ENCODE data around the gene GRM7.

Gene GRM7

DNA sequence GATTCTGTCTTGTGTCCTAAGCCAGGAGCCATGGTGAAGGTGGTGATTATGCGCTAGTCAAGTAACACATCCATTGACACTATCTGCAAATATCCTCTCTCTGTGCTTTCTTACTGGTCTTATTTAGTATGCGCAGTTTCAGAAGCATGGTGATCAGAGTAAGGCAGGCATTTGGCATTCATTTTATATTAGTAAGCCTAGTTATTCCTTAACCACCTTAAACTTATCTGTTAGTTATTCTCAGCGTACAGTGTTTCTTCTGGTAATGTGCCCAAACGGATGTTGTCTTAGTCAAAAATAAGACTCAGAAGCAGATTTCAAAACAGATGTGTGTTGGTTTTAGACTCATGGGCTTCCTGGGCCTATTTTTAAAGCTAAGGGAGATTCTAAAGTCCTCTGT is 329.2 kb downstream of the GRM7 start:
- peaks cover 0 to 2% of the 10 kb centered on the region in 2 experiments for H3K4me1 ChIP-seq (ENCODE audit: control insufficient read depth in 1 of 2, insufficient read depth in 2 of 2, low read length in 2 of 2)
- no peak for DNase-seq
- no peak overlapping the region for H3K23ac ChIP-seq (ENCODE audit: low read length)
- H4K12ac ChIP-seq (ENCODE audit: low read depth, low read length): no peak overlapping the region
- H3K79me1 ChIP-seq (ENCODE audit: low read length): no peaks in the 10 kb centered on the region
- no peak overlapping the region for H3K4me3 ChIP-seq (ENCODE audit: low read depth, low read length)
- no peak overlapping the region for H3K9ac ChIP-seq (ENCODE audit: low read length)
- no peak overlapping the region for H3K27ac ChIP-seq (ENCODE audit: low read depth, low read length)
- H2BK120ac ChIP-seq (ENCODE audit: insufficient read depth, low read length, poor library complexity): no peak overlapping the region
- H3K18ac ChIP-seq (ENCODE audit: low read length): no peak overlapping the region
- WGBS (ENCODE audit: extremely low coverage, insufficient coverage, insufficient read length): no CpG with 5 or more reads among the region's 4 CpGs
- H3K4ac ChIP-seq (ENCODE audit: low read depth, low read length): no peak overlapping the region
- no peak overlapping the region for H2BK12ac ChIP-seq (ENCODE audit: low read length)
- no peaks in the 10 kb centered on the region for H3K36me3 ChIP-seq (ENCODE audit: control insufficient read depth in 1 of 2, insufficient read depth in 2 of 2, low read length in 2 of 2)
- no peak overlapping the region for H2AFZ ChIP-seq (ENCODE audit: insufficient read depth, low read length, poor library complexity)
- H3K14ac ChIP-seq (ENCODE audit: low read length): no peak overlapping the region
- no peaks in the 10 kb centered on the region for H3K27me3 ChIP-seq (ENCODE audit: insufficient read depth, low read length)
- no peaks in the 10 kb centered on the region for H3K79me2 ChIP-seq (ENCODE audit: control insufficient read depth, insufficient read depth, low read length, poor library complexity)
- no peak overlapping the region for H2AK5ac ChIP-seq (ENCODE audit: low read length)
- H3K4me2 ChIP-seq (ENCODE audit: low read length): no peak overlapping the region
- no peak overlapping the region for H2BK5ac ChIP-seq (ENCODE audit: low read depth, low read length, poor library complexity)
- H4K91ac ChIP-seq (ENCODE audit: low read depth, low read length): no peak overlapping the region
- H3K9me3 ChIP-seq (ENCODE audit: insufficient read depth, low read depth, low read length): no peaks in the 10 kb centered on the region
- H4K8ac ChIP-seq (ENCODE audit: low read depth, low read length): no peak overlapping the region

DNA sequence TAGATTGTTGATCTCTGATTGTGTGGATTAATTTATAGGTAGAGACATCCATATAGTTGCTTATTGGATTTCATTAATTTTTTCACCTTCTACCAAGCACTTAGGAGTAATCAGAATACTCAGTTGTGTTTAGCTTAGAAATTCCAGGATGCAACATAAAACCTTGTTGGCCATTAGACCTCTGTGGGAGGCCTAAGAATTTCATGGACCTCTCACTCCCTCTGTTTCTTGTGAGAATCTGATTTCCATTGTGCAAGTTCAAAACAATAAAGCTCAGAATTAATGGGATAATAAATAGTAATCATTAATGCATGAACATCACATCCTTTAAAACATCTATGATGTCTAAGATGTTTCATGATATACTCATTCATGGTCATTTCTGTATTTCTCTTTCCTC is 332.4 kb downstream of the GRM7 start:
- Histone ChIP-seq H2AFZ (ENCODE audit: insufficient read depth, low read length, poor library complexity) (no peak overlapping the region), H3K79me1 (ENCODE audit: low read length) (no peaks in the 10 kb centered on the region), H4K8ac (ENCODE audit: low read depth, low read length) (no peak overlapping the region), H3K14ac (ENCODE audit: low read length) (no peak overlapping the region), H3K9ac (ENCODE audit: low read length) (no peak overlapping the region), H2BK120ac (ENCODE audit: insufficient read depth, low read length, poor library complexity) (no peak overlapping the region), H2BK5ac (ENCODE audit: low read depth, low read length, poor library complexity) (no peak overlapping the region), H3K18ac (ENCODE audit: low read length) (no peak overlapping the region), H3K27me3 (ENCODE audit: insufficient read depth, low read length) (no peaks in the 10 kb centered on the region), H2BK12ac (ENCODE audit: low read length) (no peak overlapping the region), H2AK5ac (ENCODE audit: low read length) (no peak overlapping the region), H4K12ac (ENCODE audit: low read depth, low read length) (no peak overlapping the region), H3K4me1 (ENCODE audit: control insufficient read depth in 1 of 2, insufficient read depth in 2 of 2, low read length in 2 of 2) (peaks cover 0 to 2% of the 10 kb centered on the region in 2 experiments), H3K23ac (ENCODE audit: low read length) (no peak overlapping the region), H3K4me3 (ENCODE audit: low read depth, low read length) (no peak overlapping the region), H3K4ac (ENCODE audit: low read depth, low read length) (no peak overlapping the region), H3K79me2 (ENCODE audit: control insufficient read depth, insufficient read depth, low read length, poor library complexity) (no peaks in the 10 kb centered on the region), H3K9me3 (ENCODE audit: insufficient read depth, low read depth, low read length) (no peaks in the 10 kb centered on the region), H4K91ac (ENCODE audit: low read depth, low read length) (no peak overlapping the region), H3K27ac (ENCODE audit: low read depth, low read length) (no peak overlapping the region), H3K4me2 (ENCODE audit: low read length) (no peak overlapping the region), H3K36me3 (ENCODE audit: control insufficient read depth in 1 of 2, insufficient read depth in 2 of 2, low read length in 2 of 2) (no peaks in the 10 kb centered on the region)
- no peak for DNase-seq

DNA sequence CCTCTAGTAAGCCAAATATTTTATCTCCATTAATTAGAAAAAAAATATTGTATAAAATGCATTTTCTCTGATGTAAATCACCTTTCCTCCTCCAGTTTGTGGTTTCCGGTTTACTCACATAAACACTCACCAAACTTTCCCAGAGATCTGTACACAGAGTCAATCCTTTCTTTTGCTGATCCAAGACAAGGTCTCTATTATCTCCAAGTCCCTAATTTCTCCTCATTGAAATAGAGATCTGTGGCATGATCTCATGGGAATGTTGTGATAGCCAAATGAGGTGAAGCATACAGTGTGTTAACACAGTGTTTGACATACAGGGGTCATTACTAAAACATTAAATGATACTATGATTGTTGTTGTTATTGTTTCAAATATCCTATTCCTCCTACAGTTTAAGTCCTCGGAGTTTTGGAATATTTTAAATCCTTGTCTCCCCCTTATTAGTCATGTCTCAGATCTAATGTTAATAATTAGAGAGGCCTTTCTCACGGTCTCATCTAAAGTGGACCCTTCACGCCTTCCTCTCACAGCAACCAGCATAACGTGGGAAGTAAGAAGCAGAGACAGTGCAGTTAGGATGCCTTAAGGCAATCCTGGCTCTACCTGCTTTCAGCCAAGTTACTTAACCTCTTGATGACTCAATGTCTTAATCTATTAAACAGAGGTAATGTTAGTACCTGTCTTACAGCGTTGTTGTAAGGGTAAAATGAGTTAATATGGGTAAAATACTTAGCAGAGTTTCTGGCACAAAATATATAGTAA is 333.3 kb downstream of the GRM7 start:
- H3K23ac ChIP-seq (ENCODE audit: low read length): no peak overlapping the region
- no peak overlapping the region for H2BK5ac ChIP-seq (ENCODE audit: low read depth, low read length, poor library complexity)
- H3K4me3 ChIP-seq (ENCODE audit: low read depth, low read length): no peak overlapping the region
- H3K79me2 ChIP-seq (ENCODE audit: control insufficient read depth, insufficient read depth, low read length, poor library complexity): no peaks in the 10 kb centered on the region
- H3K79me1 ChIP-seq (ENCODE audit: low read length): no peaks in the 10 kb centered on the region
- H3K14ac ChIP-seq (ENCODE audit: low read length): no peak overlapping the region
- no peak overlapping the region for H4K91ac ChIP-seq (ENCODE audit: low read depth, low read length)
- no CpG with 5 or more reads among the region's 6 CpGs for WGBS (ENCODE audit: extremely low coverage, insufficient coverage, insufficient read length)
- H3K36me3 ChIP-seq (ENCODE audit: control insufficient read depth in 1 of 2, insufficient read depth in 2 of 2, low read length in 2 of 2): no peaks in the 10 kb centered on the region
- H3K9ac ChIP-seq (ENCODE audit: low read length): no peak overlapping the region
- H4K12ac ChIP-seq (ENCODE audit: low read depth, low read length): no peak overlapping the region
- H2BK120ac ChIP-seq (ENCODE audit: insufficient read depth, low read length, poor library complexity): no peak overlapping the region
- peak in 1 of 2 donors; percentile 18 for DNase-seq
- no peaks in the 10 kb centered on the region for H3K4me1 ChIP-seq (ENCODE audit: control insufficient read depth in 1 of 2, insufficient read depth in 2 of 2, low read length in 2 of 2)
- H2AK5ac ChIP-seq (ENCODE audit: low read length): no peak overlapping the region
- H2BK12ac ChIP-seq (ENCODE audit: low read length): no peak overlapping the region
- H4K8ac ChIP-seq (ENCODE audit: low read depth, low read length): no peak overlapping the region
- H3K18ac ChIP-seq (ENCODE audit: low read length): no peak overlapping the region
- no peak overlapping the region for H3K4ac ChIP-seq (ENCODE audit: low read depth, low read length)
- H3K4me2 ChIP-seq (ENCODE audit: low read length): no peak overlapping the region
- H3K27ac ChIP-seq (ENCODE audit: low read depth, low read length): no peak overlapping the region
- H3K27me3 ChIP-seq (ENCODE audit: insufficient read depth, low read length): no peaks in the 10 kb centered on the region
- no peak overlapping the region for H2AFZ ChIP-seq (ENCODE audit: insufficient read depth, low read length, poor library complexity)
- no peaks in the 10 kb centered on the region for H3K9me3 ChIP-seq (ENCODE audit: insufficient read depth, low read depth, low read length)

- no peaks in the 10 kb centered on the region for H3K27me3 ChIP-seq (ENCODE audit: insufficient read depth, low read length)
- no peak overlapping the region for H2BK5ac ChIP-seq (ENCODE audit: low read depth, low read length, poor library complexity)
- no peak overlapping the region for H2BK120ac ChIP-seq (ENCODE audit: insufficient read depth, low read length, poor library complexity)
- no peak overlapping the region for H3K18ac ChIP-seq (ENCODE audit: low read length)
- H3K4me1 ChIP-seq (ENCODE audit: control insufficient read depth in 1 of 2, insufficient read depth in 2 of 2, low read length in 2 of 2): no peaks in the 10 kb centered on the region
- no peak for DNase-seq
- no peaks in the 10 kb centered on the region for H3K79me2 ChIP-seq (ENCODE audit: control insufficient read depth, insufficient read depth, low read length, poor library complexity)
- H3K23ac ChIP-seq (ENCODE audit: low read length): no peak overlapping the region
- no peak overlapping the region for H3K9ac ChIP-seq (ENCODE audit: low read length)
- no peak overlapping the region for H2AFZ ChIP-seq (ENCODE audit: insufficient read depth, low read length, poor library complexity)
- H3K36me3 ChIP-seq (ENCODE audit: control insufficient read depth in 1 of 2, insufficient read depth in 2 of 2, low read length in 2 of 2): no peaks in the 10 kb centered on the region
- WGBS (ENCODE audit: extremely low coverage, insufficient coverage, insufficient read length): no CpG with 5 or more reads among the region's 1 CpG
- H4K8ac ChIP-seq (ENCODE audit: low read depth, low read length): no peak overlapping the region
- no peak overlapping the region for H3K4me2 ChIP-seq (ENCODE audit: low read length)
- no peak overlapping the region for H4K12ac ChIP-seq (ENCODE audit: low read depth, low read length)
- H3K27ac ChIP-seq (ENCODE audit: low read depth, low read length): no peak overlapping the region
- no peak overlapping the region for H3K14ac ChIP-seq (ENCODE audit: low read length)
- no peaks in the 10 kb centered on the region for H3K79me1 ChIP-seq (ENCODE audit: low read length)
- no peaks in the 10 kb centered on the region for H3K9me3 ChIP-seq (ENCODE audit: insufficient read depth, low read depth, low read length)
- H2BK12ac ChIP-seq (ENCODE audit: low read length): no peak overlapping the region
- H3K4me3 ChIP-seq (ENCODE audit: low read depth, low read length): no peak overlapping the region
- H4K91ac ChIP-seq (ENCODE audit: low read depth, low read length): no peak overlapping the region
- H3K4ac ChIP-seq (ENCODE audit: low read depth, low read length): no peak overlapping the region
- no peak overlapping the region for H2AK5ac ChIP-seq (ENCODE audit: low read length)
These were observed 335.0 kb downstream of the GRM7 start for GRCh38 chr3:7195934-7196333.
